Heart left ventricle (tissue), 16 donors: ENCODE data around the gene EYA4. TPM values are rescaled to one million over a fixed set of nuclear protein-coding genes. Genes with fewer than 3 reads are reported as not detected.

Source experiments
- ATAC-seq, 4 donors: fragments of 200-7000 bp; cut with Tn5 transposase; one replicate each; pipeline ENCODE4 v1.9.1; 2020 to 2022; ENCODE audit warnings: moderate library complexity in 4 of 4, mild to moderate bottlenecking in 3 of 4, moderate number of reproducible peaks in 1 of 4
- DNase-seq, 5 donors: peaks; one replicate each; pipeline ENCODE4 v3.0.0-alpha.2; 2020
- H3K27ac ChIP-seq, 12 donors: fragments of 200-600 bp; sonication (generic) in 4 of 12; one replicate each; pipeline versions ENCODE4 v1.5.0 to v1.8.0; 2016 to 2022; ENCODE audit warnings: mild to moderate bottlenecking in 2 of 12
- H3K27me3 ChIP-seq, 9 donors: fragments of 200-600 bp; sonication (generic) in 2 of 9; one replicate each; pipeline versions ENCODE4 v1.5.1 to v1.8.0; 2016 to 2022; ENCODE audit warnings: mild to moderate bottlenecking in 3 of 9
- H3K36me3 ChIP-seq, 9 donors: fragments of 200-600 bp; sonication (generic) in 2 of 9; one replicate each; pipeline versions ENCODE4 v1.5.0 to v1.8.0; 2018 to 2022; ENCODE audit warnings: mild to moderate bottlenecking in 2 of 9
- H3K4me1 ChIP-seq, 12 donors: fragments of 200-600 bp; sonication (generic) in 4 of 12; one replicate each; pipeline versions ENCODE4 v1.5.0 to v1.8.0; 2016 to 2022; ENCODE audit warnings: mild to moderate bottlenecking in 3 of 12
- H3K4me3 ChIP-seq, 12 donors: fragments of 200-600 bp; sonication (generic) in 4 of 12; one replicate each; pipeline versions ENCODE4 v1.5.0 to v1.8.0; 2017 to 2022; ENCODE audit warnings: mild to moderate bottlenecking in 9 of 12, moderate library complexity in 4 of 12
- H3K9me3 ChIP-seq, 12 donors: fragments of 200-600 bp; sonication (generic) in 4 of 12; one replicate each; pipeline versions ENCODE4 v1.5.0 to v1.8.0; 2016 to 2022; ENCODE audit warnings: mild to moderate bottlenecking in 1 of 12
- POLR2A ChIP-seq, 2 donors: fragments of 450-650 bp; IDR thresholded peaks; one replicate each; pipeline ENCODE4 v1.6.1; 2017; ENCODE audit warnings: antibody characterized with exemption in 2 of 2, mild to moderate bottlenecking in 2 of 2, moderate library complexity in 2 of 2
- WGBS, 4 donors: extraction: QIAGEN DNeasy Blood & Tissue Kit in 2 of 4; methylation state at CpG; one replicate each; pipeline versions ENCODE4 v1.1.5 to v1.1.7; 2013 to 2018; 5-methylcytosine and 5-hydroxymethylcytosine counted together
- intact Hi-C, 10 donors: fragments of 100-400 bp; cut with DNase I; formaldehyde crosslinking; loops; one replicate each; pipeline versions ENCODE4 v1.11.1 to v1.14.2; 2022
- polyA plus RNA-seq, 2 donors: library from polyadenylated mRNA; stranded (reverse); fragments of 200-250 nt; gene quantifications; one replicate each; pipeline ENCODE4 v1.2.3, GENCODE V29; 2013
- total RNA-seq, 9 donors: library from RNA; depleted of rRNA in 2 of 9; stranded (reverse); fragments of >200 nt in 2 of 9; fragmentation: NEBNext Ultra II Directional in 3 of 9; extraction: Animal tissue kit (Norgen Biotek cat#: 25700) in 3 of 9; gene quantifications; one replicate each; pipeline versions ENCODE4 v1.1.0 to v1.2.4, GENCODE V29; 2016 to 2023
- TF ChIP-seq, protein P1 (sequence below), 12 donors: fragments of 200-600 bp; sonication (generic) in 4 of 12; IDR thresholded peaks; one replicate each; pipeline versions ENCODE4 v1.5.0 to v1.8.0; 2018 to 2022; ENCODE audit warnings: antibody characterized with exemption in 12 of 12, mild to moderate bottlenecking in 5 of 12
- donor health status: ischemic (EF 13 %, LVEDD 7.1; RV severe dilation, severe dysfunction).
- donor health status: healthy with polysubstance abuse.
- donor health status: DM: no; HTN: yes; CAD: no.
- donor health status: DM: no; HTN: no; CAD: no.
- donor health status: ischemic (EF 25% LVEDD 6.9; RV normal size, moderate dysfunction).
- donor health status: ischemic (EF 25% LVEDD 5.7; RV mildly dilated, moderate dysfunction).
- donor health status: healthy.
- donor health status: DM: yes; HTN: yes; CAD: no.
- donor health status: ischemic (EF 35%, LVEDD 5.7; RV mildly dilated, moderate dysfunction).
- donor health status: nonischemic (EF 11% LVEDD 7.7; RV severe dilation, severe dysfunction).
- donor health status: DM: yes; HTN: yes; CAD: no.
- donor health status: PGD.
- donor health status: ischemic (EF 29% LVEDD 5.4; RV normal size, mild dysfunction).
- donor health status: nonischemic (EF 23%, LVEDD 6.1; RV moderate dilation, normal function).

EYA4 gene
- total and polyA plus RNA-seq, 11 donors: 3.6 to 29.6 (median 21.7) TPM

GRCh38 chr6:133337308-133337707 is 96.2 kb downstream of the EYA4 start:
- Histone ChIP-seq H3K27me3 (no peaks in the 10 kb centered on the region), H3K9me3 (no peaks in the 10 kb centered on the region), H3K4me1 (peaks cover 0 to 5% (median 0%) of the 10 kb centered on the region in 12 donors), H3K36me3 (no peaks in the 10 kb centered on the region), H3K27ac (no peak overlapping the region), H3K4me3 (no peak overlapping the region)
- DNase-seq: no peak
- intact Hi-C loops: no loop called here
- TF ChIP-seq POLR2A (IDR thresholded peaks at IDR 0.05): no peak
- TF ChIP-seq, protein P1, sequence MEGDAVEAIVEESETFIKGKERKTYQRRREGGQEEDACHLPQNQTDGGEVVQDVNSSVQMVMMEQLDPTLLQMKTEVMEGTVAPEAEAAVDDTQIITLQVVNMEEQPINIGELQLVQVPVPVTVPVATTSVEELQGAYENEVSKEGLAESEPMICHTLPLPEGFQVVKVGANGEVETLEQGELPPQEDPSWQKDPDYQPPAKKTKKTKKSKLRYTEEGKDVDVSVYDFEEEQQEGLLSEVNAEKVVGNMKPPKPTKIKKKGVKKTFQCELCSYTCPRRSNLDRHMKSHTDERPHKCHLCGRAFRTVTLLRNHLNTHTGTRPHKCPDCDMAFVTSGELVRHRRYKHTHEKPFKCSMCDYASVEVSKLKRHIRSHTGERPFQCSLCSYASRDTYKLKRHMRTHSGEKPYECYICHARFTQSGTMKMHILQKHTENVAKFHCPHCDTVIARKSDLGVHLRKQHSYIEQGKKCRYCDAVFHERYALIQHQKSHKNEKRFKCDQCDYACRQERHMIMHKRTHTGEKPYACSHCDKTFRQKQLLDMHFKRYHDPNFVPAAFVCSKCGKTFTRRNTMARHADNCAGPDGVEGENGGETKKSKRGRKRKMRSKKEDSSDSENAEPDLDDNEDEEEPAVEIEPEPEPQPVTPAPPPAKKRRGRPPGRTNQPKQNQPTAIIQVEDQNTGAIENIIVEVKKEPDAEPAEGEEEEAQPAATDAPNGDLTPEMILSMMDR (IDR thresholded peaks at IDR 0.05): no peak
- 90 to 98% (median 91%) methylated on average over 1 of the region's 1 CpG for WGBS, 4 donors
- no peak for ATAC-seq

GRCh38 chr6:133339543-133340384 is 98.6 kb downstream of the EYA4 start:
- TF ChIP-seq POLR2A (IDR thresholded peaks at IDR 0.05): no peak
- TF ChIP-seq, protein P1 (IDR thresholded peaks at IDR 0.05): no peak
- H3K9me3 ChIP-seq: no peaks in the 10 kb centered on the region
- H3K27me3 ChIP-seq: no peaks in the 10 kb centered on the region
- DNase-seq (no peak), ATAC-seq (peak in 2 of 4 donors; percentile 24 to 60)
- peaks cover 0 to 5% (median 0%) of the 10 kb centered on the region in 12 donors for H3K4me1 ChIP-seq
- H3K4me3 ChIP-seq: no peak overlapping the region
- WGBS, 4 donors: 75 to 81% (median 77%) methylated on average over 7 of the region's 7 CpGs
- H3K36me3 ChIP-seq: no peaks in the 10 kb centered on the region
- no peak overlapping the region for H3K27ac ChIP-seq
- intact Hi-C loops: no loop called here

- H3K27me3 ChIP-seq: no peaks in the 10 kb centered on the region
- peak in 3 of 4 donors; percentile 24 to 71 (median 42) for ATAC-seq
- WGBS, 4 donors: 45 to 53% (median 50%) methylated on average over 3 of the region's 3 CpGs
- peaks cover 0 to 5% (median 0%) of the 10 kb centered on the region in 12 donors for H3K4me1 ChIP-seq
- no peaks in the 10 kb centered on the region for H3K36me3 ChIP-seq
- TF ChIP-seq, protein P1 (IDR thresholded peaks at IDR 0.05): no peak
- no peak for TF ChIP-seq POLR2A (IDR thresholded peaks at IDR 0.05)
- no peaks in the 10 kb centered on the region for H3K9me3 ChIP-seq
- H3K4me3 ChIP-seq: no peak overlapping the region
- intact Hi-C loops: no loop called here
- H3K27ac ChIP-seq: no peak overlapping the region
- DNase-seq: no peak
Observed at GRCh38 chr6:133340557-133340956, 99.4 kb downstream of the EYA4 start.

GRCh38 chr6:133341607-133342158 is 100.5 kb downstream of the EYA4 start:
- TF ChIP-seq, protein P1 (IDR thresholded peaks at IDR 0.05): no peak
- no peak for TF ChIP-seq POLR2A (IDR thresholded peaks at IDR 0.05)
- ATAC-seq (no peak), DNase-seq (no peak)
- 9 to 36% (median 26%) methylated on average over 1 of the region's 1 CpG for WGBS, 4 donors
- no peaks in the 10 kb centered on the region for H3K9me3 ChIP-seq
- no peaks in the 10 kb centered on the region for H3K27me3 ChIP-seq
- H3K4me1 ChIP-seq: peaks cover 0 to 5% (median 0%) of the 10 kb centered on the region in 12 donors
- no peak overlapping the region for H3K27ac ChIP-seq
- no peak overlapping the region for H3K4me3 ChIP-seq
- no peaks in the 10 kb centered on the region for H3K36me3 ChIP-seq
- intact Hi-C loops: no loop called here
